CD4-positive, alpha-beta T cell treated with Interleukin-1 beta for 1 hour (primary cell): Measurements from ENCODE around the gene BLOC1S6.

Experiments
- DNase-seq, 2 donors: peaks; one replicate each; pipeline ENCODE4 v3.0.0-alpha.2; 2020 to 2022

The BLOC1S6 gene

GRCh38 chr15:45588219-45588875 lies 1.2 kb downstream of the BLOC1S6 start:
- DNase-seq, result no peak

DNA sequence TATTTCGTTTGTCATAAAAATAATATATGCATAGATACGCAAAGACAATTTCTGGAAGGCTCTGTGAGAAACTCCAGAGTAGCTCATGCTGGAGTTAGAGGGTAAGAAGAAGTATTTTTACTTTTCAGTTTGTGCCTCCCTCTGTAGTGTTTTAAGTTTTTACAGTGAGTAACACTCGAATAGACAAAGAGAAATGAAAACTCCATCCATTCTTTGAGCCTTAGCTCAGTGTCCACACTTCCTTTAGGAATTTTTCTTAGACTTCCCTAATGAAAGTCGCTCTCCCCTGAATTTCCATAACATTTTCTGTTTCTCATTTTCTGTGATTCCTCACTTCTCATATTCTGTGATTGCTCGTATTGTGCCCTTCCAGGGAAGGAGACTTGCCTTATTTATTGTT lies 2.1 kb downstream of the BLOC1S6 start:
- DNase-seq, result no peak

GRCh38 chr15:45594319-45594718 lies 7.1 kb downstream of the BLOC1S6 start:
- no peak for DNase-seq

GRCh38 chr15:45594835-45595530 lies 7.8 kb downstream of the BLOC1S6 start:
- DNase-seq, result no peak

DNA sequence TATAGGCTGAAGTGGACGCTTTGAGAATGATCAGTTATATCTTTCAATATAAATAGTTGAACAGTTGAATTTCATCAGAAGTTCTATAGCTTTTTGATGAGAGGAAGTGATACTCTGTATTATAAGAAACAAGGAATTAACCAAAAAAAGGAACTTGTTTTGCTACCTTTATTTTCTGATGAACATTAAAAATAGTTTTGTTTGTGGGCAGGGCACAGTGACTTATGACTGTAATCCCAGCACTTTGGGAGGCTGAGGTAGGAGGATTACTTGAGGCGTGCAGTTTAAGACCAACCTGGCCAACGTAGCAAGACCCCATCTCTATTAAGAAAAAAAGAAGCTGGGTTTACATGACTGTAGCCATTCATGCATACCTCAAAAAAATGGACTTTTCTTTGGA lies 16.7 kb downstream of the BLOC1S6 start:
- DNase-seq, result no peak

GRCh38 chr15:45604326-45604725 lies 17.1 kb downstream of the BLOC1S6 start:
- DNase-seq, result no peak

DNA sequence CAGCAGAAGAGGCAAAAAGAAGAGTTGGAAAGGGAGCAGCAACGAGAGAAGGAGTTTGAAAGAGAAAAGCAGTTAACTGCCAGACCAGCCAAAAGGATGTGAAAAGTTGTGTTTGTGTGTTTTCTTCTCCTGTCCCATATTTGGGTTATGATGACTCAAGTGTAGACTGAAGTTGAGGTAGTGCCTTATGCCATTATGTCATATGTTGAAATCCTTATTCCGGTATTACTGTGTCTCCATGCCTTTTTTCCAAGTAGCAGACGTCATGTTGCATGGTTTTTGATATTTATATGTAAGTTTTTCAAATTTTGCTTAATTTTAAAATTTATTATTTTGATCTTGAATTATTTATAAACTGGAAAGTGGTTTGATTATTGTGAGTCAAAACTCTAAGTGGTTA lies 19.2 kb downstream of the BLOC1S6 start:
- DNase-seq, result no peak

GRCh38 chr15:45606841-45607240 lies 19.7 kb downstream of the BLOC1S6 start:
- DNase-seq, result no peak

DNA sequence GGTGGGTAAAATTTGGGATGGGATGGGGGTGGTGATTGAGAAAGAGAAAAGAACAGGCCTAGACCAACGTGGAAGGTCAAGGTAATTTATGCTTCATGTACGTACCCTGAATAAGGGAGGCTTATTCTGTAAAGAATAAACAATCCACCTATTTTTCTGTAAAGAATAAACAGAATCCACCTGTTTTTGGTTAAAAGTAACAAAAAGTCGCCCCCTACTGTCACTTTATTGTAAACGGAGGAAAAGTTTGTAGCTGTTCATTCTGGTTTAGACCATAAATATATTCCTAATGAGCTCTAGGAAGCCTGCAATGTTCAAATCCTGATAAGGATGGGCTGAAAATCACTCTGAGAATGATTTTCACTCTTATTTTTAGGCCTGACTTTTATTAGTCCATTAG lies 24.1 kb downstream of the BLOC1S6 start:
- DNase-seq, result peak in 1 of 2 donors; percentile 36

DNA sequence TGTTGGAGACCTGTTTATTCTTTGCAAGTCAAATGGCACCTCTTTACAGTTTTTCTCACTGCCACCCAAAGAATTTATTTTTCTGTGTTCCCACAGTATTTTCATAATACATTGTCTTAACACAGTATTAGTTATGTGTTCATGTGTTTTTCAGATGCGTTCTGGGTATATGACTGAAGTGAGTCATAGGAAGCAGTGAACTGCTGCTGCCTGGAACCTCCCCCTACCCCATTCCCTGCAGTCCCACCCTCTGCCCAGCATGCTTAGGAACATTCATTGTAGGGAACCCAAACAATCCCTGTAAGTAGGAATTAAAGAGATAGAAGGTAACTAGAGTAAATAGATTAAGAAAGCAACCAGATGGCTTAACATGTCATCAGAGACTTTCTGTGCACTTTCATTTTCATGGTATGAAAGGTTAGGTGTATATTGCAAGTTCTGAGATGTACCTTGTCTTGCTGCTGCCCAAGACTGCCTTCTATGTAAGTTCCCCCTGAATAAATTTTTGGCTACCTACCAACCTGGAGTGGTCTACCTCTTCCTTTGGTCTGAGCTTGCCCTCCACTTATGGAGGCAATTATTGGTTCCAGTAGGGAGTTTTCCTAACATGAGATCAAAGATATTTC lies 25.7 kb downstream of the BLOC1S6 start:
- no peak for DNase-seq

DNA sequence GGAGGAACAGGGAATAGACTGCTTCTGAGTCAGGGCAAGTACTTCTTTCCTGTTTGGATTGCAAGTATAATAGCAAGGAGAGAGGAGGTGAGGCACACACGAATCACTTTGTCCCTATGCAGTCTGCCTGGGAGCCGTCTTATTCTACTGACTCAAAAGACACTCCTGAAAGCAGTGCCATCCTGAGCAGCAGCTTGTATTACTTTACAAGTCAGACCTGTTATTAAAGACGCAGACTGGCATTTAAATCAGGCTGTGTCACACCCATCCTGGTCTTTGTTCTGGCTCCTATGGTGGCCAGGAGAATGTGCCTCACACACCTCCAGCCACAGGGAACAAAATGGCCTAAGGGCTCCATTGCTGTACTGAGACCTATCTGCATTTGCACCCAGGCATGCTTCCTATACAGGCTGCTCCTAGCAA lies 29.7 kb downstream of the BLOC1S6 start:
- no peak for DNase-seq

DNA sequence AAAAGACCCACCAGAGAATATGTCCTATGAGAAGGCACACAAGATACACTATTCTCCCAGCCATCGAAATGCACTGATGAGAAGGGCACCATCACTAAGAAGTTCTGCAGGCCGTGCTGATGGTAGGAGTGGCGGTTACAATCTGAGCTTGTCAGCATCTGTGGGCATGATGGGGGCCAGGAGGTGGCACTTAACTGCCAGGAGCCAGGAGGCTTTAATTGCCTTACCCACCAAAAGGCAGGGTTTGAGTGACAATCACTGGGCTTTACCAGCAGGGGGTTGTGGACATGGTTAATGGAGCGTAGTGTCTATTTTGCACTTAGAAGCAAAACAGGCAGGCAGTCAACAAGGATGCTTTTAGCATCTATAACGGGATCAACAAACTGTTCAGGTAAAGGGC lies 31.6 kb downstream of the BLOC1S6 start:
- DNase-seq, result no peak

DNA sequence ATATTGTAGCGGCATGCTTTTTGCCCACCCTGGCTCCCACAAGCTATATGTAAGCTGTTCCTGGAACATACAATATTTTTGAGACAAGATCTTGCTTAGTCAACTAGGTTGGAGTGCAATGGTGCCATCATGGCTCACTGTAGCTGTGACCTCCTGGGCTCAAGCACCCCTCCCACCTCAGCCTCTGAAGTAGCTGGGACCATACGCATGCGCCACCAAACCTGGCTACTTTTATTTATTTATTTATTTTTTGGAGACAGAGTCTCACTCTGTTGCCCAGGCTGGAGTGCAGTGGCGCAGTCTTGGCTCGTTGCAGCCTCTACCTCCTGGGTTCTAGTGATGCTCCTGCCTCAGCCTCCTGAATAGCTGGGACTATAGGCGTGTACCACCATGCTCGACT lies 41.0 kb downstream of the BLOC1S6 start:
- no peak for DNase-seq

DNA sequence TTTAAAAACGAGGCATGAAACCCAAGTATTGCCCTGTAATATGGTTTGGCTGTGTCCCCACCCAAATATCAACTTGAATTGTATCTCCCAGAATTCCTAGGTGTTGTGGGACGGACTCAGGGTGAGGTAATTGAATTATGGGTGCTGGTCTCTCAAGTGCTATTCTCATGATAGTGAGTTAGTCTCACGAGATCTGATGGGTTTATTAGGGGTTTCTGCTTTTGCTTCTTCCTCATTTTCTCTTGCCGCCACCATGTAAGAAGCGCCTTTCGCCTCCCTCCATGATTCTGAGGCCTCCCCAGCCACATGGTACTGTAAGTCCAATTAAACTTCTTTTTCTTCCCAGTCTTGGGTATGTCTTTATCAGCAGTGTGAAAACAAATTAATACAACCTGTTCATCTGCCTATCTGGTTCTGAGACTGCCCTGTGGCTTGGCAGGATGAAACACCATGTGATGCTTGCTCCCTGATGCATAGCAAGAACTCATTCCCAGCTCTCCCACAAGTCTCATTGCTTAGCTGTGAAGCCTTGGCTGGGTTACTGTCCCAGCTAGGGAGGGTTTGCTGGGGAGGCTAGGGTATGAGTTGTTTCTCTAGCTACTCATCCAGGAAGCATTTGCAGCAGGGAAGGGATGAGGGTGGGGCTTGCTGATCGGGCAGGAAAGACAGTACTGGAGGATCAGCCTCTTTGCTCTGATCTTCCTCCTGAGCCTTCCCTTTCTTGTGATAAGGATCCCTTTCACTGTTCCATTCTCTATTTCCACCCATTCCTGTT lies 43.9 kb downstream of the BLOC1S6 start:
- DNase-seq, result no peak

DNA sequence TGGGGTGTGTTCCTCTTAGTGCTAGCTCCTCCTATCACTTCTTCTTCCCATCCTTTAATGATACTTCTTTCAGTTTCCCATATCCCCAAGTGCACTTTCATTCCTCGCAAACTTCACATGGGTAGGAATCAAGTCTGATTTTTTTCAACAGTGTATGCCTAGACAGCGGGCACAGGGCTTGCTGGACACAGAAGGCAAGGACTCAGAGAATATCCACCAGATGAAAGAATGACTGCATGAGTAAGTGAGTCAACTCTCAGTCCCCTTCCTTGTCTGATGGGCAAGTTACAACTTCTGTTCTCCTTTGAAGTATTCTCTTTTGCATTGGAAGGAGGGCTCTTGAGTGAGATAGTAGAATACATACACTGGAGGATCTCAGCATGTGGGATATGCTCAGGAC lies 44.6 kb downstream of the BLOC1S6 start:
- no peak for DNase-seq

DNA sequence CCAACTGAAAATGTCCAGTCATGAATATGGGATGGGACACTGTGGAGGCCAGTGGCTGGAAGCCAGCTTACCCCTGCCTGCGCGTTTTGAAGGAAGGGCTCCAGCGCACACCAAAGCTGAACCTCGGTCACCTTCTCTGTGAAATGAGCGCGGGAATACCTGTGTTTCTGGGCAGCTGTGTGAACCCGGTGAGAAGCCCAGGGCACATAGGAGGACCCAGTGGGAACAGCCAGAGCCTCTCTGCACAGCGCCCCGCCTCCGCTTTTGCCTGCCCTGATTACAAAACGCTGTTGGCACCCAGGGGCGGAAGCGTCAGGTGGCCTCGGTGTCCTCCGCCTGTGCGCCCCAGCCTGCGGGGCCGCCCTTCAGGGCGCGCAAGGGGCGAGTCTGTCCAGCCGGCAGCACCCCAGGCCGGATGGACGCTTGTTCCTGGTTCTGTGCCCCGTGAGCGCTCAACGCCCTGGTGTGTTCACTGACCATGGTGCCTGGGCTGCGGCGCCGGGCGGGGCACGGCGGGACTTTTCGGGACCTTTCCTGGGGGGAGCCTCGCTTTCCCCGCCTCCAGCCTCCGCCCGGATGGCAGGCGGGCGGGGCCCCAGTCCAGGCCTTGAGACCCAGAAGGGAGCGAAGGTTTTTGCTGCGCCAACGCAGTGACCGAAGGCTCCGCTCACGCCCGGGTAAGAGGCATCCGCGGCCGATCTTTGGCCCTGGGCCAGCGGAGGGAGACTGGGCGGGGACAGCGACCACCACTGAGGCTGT lies 47.4 kb downstream of the BLOC1S6 start, which contains the start of gene SQOR:
SQOR (plus strand) TSS at position 598 of the 759 bp plus-strand sequence. CDS start 23,895 bp downstream, outside the sequence.
- peak; percentile 68 to 72 for DNase-seq

DNA sequence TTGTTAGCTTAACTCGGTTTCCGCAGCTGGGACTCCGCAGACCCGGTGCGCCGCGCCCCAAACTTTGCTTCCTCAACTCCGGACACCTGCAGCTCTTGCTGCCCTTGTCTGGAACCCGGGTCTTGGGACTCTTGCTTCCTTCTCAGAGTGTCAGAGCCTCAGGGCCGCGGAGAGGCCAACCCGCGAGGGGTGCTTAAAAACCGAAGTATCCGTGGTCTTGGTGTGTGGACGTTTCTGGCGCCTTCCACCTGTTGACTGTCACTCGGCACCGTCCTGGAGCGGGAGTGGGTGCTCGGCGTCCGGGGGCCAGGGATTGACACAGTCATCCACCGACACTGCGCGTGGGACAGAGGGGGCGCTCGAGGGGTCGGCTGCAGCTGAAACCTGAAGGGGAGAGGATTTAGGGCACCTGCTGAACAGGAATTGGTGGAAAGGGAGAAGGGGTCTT lies 48.0 kb downstream of the BLOC1S6 start:
- DNase-seq, result peak; percentile 59 to 64

DNA sequence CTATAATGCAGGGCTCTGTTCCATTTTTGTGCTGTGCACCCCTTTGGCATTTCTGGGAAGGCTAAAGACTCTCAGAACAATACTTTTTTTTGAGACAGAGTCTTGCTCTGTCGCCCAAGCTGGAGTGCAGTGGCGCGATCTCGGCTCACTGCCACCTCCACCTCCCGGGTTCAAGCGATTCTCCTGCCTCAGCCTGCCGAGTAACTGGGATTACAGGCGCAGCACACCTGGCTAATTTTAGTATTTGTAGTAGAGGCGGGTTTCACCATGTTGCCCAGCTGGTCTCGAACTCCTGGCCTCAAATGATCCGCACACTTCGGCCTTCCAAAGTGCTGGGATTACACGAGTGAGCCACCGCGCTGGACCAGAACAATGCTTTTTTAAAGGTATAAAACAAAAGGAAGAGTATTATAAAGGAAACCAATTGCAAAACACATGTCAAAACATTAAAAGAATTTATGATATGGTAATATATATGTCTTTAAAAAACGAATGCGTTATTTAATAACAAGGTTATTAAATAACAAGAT lies 48.6 kb downstream of the BLOC1S6 start:
- no peak for DNase-seq

DNA sequence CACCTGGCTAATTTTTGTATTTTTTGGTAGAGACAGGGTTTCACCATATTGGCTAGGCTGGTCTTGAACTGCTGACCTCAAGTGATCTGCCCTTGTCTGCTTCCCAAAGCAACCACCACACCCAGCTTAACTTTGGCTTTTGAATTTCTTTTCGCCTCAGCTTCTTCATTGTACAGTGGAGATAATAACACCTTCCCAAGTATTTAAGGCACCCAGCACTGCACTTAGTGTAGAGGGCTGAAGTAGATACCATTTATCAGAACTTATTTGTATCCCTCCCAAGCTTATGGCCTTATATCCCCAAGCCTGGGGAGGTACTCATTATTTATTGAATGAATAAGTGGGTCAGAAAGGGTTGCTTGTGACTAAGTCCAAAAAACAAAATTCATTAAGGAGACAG lies 50.0 kb downstream of the BLOC1S6 start:
- DNase-seq, result no peak

DNA sequence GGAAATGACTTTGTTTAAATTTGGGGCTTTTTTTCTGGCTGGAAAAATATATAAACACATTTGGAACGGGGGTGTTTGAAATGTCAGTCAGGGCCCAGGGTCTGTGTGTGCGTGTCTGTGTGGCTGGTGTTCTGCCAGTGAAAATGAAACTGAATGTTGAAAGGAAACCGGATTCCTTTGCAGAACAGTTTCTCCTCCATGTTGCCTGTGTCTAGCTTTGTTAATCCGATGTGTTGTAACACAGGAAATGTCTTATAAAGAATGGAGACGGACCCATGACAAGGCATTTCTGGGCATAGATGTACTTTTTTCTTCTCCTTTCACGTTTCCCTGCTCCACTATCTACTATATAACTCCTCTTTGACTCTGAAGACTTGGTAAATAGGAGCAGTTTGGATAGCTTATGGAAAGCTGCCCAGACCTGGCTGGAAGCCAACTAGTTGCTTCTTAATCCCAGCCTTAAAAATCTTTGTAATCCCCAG lies 50.4 kb downstream of the BLOC1S6 start:
- peak; percentile 59 to 78 for DNase-seq

GRCh38 chr15:45640616-45641015 lies 53.4 kb downstream of the BLOC1S6 start:
- DNase-seq, result no peak

DNA sequence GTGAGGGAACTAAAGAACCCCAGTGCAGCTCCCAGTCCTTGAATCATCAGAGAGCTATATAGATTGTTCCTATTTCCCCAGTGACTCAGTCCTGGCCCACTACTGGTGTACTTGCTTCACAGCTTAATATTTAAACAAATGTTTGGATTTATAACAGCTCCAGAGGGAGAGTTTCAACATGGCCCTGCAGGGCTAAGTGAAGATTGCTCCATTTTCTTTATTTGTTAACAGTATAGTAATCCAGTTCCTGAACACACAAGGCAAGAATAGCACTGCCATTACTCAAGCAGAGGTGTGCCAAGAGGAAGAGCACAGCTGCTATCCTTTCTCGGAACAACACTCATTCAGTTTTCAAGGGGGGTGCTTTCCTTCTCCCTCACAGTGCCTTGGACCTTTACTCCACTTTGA lies 54.2 kb downstream of the BLOC1S6 start:
- no peak for DNase-seq
